ENCODE data around the gene LMO3.

- TF ChIP-seq RAD21 (conservative IDR thresholded peaks at IDR 0.05 in 1 of 2, IDR thresholded peaks at IDR 0.05 in 1 of 2) (no peak), ZSCAN20 (CRISPR knock-in tag; IDR thresholded peaks at IDR 0.05) (no peak), CTCF (IDR thresholded peaks at IDR 0.05) (no peak), EP300 (IDR thresholded peaks at IDR 0.05) (no peak), CBX8 (IDR thresholded peaks at IDR 0.05) (no peak), JUN (IDR thresholded peaks at IDR 0.05) (no peak), REST (IDR thresholded peaks at IDR 0.05) (no peak), NR3C1 (IDR thresholded peaks at IDR 0.05) (no peak), POLR2A (IDR thresholded peaks at IDR 0.05; ENCODE audit: low read length) (no peak), KDM1A (IDR thresholded peaks at IDR 0.05; ENCODE audit: low read depth) (no peak)
Measured at GRCh38 chr12:16587514-16587913, 18.4 kb downstream of the LMO3 start.

Data from A549 (cell line).